Testis (tissue), 3 donors: ENCODE measurements around the gene ELANE. TPM values are rescaled to one million over a fixed set of nuclear protein-coding genes. Genes with fewer than 3 reads are reported as not detected.
"Not testable (repeated sequence)": the region's sequence is repeated elsewhere in the genome, so short reads cannot be mapped to it uniquely, and the experiment has no call there.

Source experiments
- DNase-seq: peaks from one replicate; pipeline ENCODE4 v3.0.0-alpha.2; 2019
- H3K27ac ChIP-seq, 2 donors: fragments of 200-600 bp; sonication (generic); one replicate each; pipeline ENCODE4 v1.5.1; 2019
- H3K27me3 ChIP-seq: fragments of 200-600 bp; sonication (generic); one replicate; pipeline ENCODE4 v1.5.1; 2019
- H3K36me3 ChIP-seq: fragments of 200-600 bp; sonication (generic); one replicate; pipeline ENCODE4 v1.5.1; 2017; ENCODE audit warnings: low read depth; ENCODE audit errors: missing control alignments
- H3K4me1 ChIP-seq: fragments of 200-600 bp; sonication (generic); one replicate; pipeline ENCODE4 v1.5.1; 2019
- H3K4me3 ChIP-seq, 2 donors: fragments of 200-600 bp; sonication (generic); one replicate each; pipeline ENCODE4 v1.5.1; 2017 to 2019
- H3K9me3 ChIP-seq: fragments of 200-600 bp; sonication (generic); one replicate; pipeline ENCODE4 v1.5.1; 2017
- POLR2A ChIP-seq: fragments of 450-650 bp; IDR thresholded peaks from one replicate; pipeline ENCODE4 v1.6.1; 2017; ENCODE audit warnings: antibody characterized with exemption, mild to moderate bottlenecking, moderate library complexity
- WGBS, 2 donors: methylation state at CpG; one replicate each; pipeline ENCODE4 v1.1.5; 2018; 5-methylcytosine and 5-hydroxymethylcytosine counted together
- intact Hi-C: fragments of 100-400 bp; cut with DNase I; formaldehyde crosslinking; loops from one replicate; pipeline ENCODE4 v1.15.1; 2023; ENCODE audit warnings: low total_unique reads
- polyA plus RNA-seq: library from polyadenylated mRNA; stranded (reverse); fragments of 350-450 nt; fragmentation: Illumina TruSeq; extraction: RNeasy Lipid Tissue Mini Kit (QIAGEN cat#74804); gene quantifications from one replicate; pipeline ENCODE4 v1.2.3, GENCODE V29; 2014; ENCODE audit warnings: low read depth, low replicate concordance; ENCODE audit not compliant: insufficient read depth
- total RNA-seq, 2 donors: library from RNA; depleted of rRNA; stranded (reverse); fragments of >200 nt; gene quantifications; one replicate each; pipeline ENCODE4 v1.2.3, GENCODE V29; 2016
- TF ChIP-seq, protein P1 (sequence below), 3 experiments: fragments of 450-650 bp in 2 of 3; fragments of 200-600 bp in 1 of 3; sonication (generic) in 1 of 3; IDR thresholded peaks; one replicate each; pipeline ENCODE4 v1.5.1; 2016 to 2019; ENCODE audit warnings: antibody characterized with exemption in 3 of 3, mild to moderate bottlenecking in 2 of 3, moderate library complexity in 1 of 3

Gene ELANE
- total and polyA plus RNA-seq, 3 donors from 2014 or later = 0.50 to 0.74 TPM; not detected in 1

DNA sequence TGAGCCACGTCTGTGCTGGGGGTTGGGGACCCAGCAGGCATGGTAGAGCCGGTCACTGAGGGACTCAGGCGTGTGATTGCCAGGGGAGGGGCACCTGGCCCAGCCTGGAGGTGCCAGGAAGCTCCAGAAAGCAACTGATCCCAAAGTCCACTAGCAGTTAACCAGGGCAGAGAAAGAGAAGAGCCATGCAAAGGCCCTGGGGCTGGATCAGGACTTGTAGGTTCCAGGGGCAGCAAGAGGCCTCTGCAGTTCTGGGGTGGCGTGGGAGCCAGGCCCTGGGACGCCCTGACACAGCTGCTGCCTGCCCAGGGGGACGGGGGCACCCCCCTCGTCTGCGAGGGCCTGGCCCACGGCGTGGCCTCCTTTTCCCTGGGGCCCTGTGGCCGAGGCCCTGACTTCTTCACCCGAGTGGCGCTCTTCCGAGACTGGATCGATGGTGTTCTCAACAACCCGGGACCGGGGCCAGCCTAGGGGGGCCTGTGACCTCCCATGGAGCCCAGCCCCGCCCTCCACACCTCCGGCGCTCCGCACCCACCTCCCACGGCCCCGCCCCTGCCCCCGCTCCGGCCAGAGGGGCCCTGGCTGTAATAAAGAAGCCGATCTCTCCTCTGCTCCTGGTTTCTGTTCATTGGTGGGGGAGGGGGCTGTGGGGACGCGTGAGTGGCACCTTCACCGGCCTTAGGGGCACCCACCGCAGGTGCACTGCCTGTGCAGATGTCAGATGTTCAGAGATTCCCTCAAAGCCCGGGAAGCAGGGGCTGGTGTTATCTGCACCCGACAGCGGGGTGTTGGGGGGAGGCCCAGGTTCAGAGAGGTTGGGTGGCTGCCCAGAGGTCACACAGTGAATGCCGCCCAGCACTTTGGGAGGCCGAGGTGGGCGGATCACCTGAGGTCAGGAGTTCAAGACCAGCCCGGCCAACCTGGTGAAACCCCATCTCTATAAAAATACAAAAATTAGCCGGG is 20.4 kb upstream of the ELANE start:
- 47 to 64% methylated on average over 16 to 38 of the region's 38 CpGs for WGBS, 2 donors
- TF ChIP-seq, protein P1, sequence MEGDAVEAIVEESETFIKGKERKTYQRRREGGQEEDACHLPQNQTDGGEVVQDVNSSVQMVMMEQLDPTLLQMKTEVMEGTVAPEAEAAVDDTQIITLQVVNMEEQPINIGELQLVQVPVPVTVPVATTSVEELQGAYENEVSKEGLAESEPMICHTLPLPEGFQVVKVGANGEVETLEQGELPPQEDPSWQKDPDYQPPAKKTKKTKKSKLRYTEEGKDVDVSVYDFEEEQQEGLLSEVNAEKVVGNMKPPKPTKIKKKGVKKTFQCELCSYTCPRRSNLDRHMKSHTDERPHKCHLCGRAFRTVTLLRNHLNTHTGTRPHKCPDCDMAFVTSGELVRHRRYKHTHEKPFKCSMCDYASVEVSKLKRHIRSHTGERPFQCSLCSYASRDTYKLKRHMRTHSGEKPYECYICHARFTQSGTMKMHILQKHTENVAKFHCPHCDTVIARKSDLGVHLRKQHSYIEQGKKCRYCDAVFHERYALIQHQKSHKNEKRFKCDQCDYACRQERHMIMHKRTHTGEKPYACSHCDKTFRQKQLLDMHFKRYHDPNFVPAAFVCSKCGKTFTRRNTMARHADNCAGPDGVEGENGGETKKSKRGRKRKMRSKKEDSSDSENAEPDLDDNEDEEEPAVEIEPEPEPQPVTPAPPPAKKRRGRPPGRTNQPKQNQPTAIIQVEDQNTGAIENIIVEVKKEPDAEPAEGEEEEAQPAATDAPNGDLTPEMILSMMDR (IDR thresholded peaks at IDR 0.05) = no peak
- TF ChIP-seq POLR2A = no peak
- no peak for DNase-seq
- Histone ChIP-seq H3K36me3 (no peaks in the 10 kb centered on the region), H3K4me3 (no peak overlapping the region), H3K9me3 (no peaks in the 10 kb centered on the region), H3K4me1 (no peaks in the 10 kb centered on the region), H3K27me3 (no peaks in the 10 kb centered on the region), H3K27ac (no peak overlapping the region)
- intact Hi-C loops = no loop called here

DNA sequence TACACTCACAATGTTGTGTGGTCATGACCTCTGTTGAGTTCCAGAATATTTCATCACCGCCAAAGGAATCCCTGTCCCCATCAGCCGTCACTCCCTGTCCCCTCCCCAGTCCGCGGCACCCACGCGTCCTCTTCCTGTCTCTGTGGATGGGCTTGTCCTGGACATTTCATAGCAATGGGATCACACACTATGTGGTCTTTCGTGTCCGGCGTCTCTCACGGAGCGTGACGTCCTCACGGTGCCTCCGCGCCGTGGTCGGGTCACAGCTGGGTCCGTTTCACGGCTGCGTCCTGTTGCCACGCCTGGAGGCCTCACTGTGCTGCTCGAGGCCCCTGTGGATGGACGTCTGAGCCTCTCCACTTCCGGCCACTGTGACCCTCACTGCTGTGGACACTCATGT is 17.9 kb upstream of the ELANE start:
- no peak overlapping the region for H3K4me3 ChIP-seq
- no peak for TF ChIP-seq POLR2A
- TF ChIP-seq, protein P1 (IDR thresholded peaks at IDR 0.05) = no peak
- no peak overlapping the region for H3K27ac ChIP-seq
- H3K4me1 ChIP-seq = no peaks in the 10 kb centered on the region
- H3K36me3 ChIP-seq = no peaks in the 10 kb centered on the region
- no peak for DNase-seq
- WGBS, 2 donors = 83 to 85% methylated on average over 24 of the region's 24 CpGs
- H3K27me3 ChIP-seq = no peaks in the 10 kb centered on the region
- intact Hi-C loops = no loop called here
- no peaks in the 10 kb centered on the region for H3K9me3 ChIP-seq

DNA sequence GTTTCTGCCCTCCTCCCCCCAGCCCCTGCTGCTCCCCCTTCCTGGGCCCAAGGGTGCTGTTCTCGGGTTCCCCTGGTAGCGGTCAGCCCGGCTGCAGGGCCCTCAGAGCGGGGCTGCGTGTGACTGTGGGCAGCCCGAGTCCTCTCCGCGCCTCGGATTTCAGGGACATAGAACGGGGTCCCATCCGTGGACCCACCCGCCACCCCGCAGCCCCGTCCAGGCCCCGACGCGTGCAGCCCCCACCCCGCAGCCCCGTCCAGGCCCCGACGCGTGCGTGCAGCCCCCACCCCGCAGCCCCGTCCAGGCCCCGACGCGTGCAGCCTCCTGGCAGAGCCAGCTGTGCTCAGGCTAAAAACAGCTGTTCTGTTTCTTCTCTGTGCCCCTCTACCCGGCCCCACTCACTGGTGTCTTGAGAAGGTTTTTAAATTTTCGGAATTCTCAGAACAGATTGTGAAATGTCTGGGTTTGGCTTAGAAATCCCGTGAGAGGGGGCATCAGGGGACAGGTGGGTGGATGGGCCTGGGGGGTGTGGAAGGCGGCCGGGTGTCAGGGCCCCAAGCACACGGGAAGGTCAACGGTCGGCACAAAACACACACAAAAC is 16.8 kb upstream of the ELANE start:
- 33 to 71% methylated on average over 7 to 36 of the region's 36 CpGs for WGBS, 2 donors
- no peak for TF ChIP-seq POLR2A
- TF ChIP-seq, protein P1 (IDR thresholded peaks at IDR 0.05) = no peak
- DNase-seq = no peak
- H3K27me3 ChIP-seq = no peaks in the 10 kb centered on the region
- no peaks in the 10 kb centered on the region for H3K9me3 ChIP-seq
- H3K36me3 ChIP-seq = no peaks in the 10 kb centered on the region
- no peaks in the 10 kb centered on the region for H3K4me1 ChIP-seq
- H3K4me3 ChIP-seq = no peak overlapping the region
- H3K27ac ChIP-seq = no peak overlapping the region
- intact Hi-C loops = no loop called here

DNA sequence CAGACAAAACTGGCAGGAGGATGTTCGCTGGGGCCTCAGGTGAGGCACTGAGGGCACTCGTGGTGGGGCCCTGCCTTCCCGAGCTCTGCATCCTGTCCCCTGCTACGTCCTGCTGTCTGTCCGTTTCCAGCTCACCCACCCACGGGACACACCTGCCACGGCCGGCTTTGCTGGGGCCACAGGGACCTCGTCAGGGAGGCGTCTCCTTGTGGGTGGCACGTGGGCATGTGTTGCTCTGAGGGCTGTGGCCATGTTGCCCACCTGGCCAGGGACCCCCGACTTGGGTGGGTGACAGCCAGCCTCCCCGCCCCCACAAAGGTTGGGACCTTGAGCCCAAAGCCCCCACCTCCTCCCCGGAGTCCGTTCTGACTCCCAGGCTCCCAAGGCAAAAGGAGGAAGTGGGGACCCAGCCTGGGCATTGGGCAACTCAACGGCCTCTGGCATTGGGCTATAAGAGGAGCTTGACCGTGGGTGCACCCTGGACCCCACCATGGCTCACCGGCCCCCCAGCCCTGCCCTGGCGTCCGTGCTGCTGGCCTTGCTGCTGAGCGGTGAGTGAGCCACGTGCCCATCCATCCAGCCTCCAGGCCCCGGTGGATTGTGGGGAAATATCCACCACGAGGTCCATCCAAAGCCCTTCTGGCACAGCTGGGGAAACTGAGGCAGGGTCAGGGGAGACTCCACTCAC is 11.4 kb upstream of the ELANE start, which contains the start of gene PRTN3:
PRTN3 (plus strand) TSS at position 481 of the 688 bp plus-strand sequence; CDS start at position 491, 10 bp downstream.
- Histone ChIP-seq H3K4me1 (peaks cover 9% of the 10 kb centered on the region), H3K27ac (no peak within 1 kb of the TSS), H3K36me3 (no peaks in the 10 kb centered on the region), H3K9me3 (no peaks in the 10 kb centered on the region), H3K27me3 (no peaks in the 10 kb centered on the region), H3K4me3 (no peak within 1 kb of the TSS)
- DNase-seq = no peak
- TF ChIP-seq, protein P1 (IDR thresholded peaks at IDR 0.05) = no peak
- intact Hi-C loops = loop anchor here (10.0 kb wide), 1 partner anchor 66 kb away; no protein-coding TSS in a partner anchor
- WGBS, 2 donors = 76% methylated on average over 22 of the region's 24 CpGs; no CpG with 5 or more reads in 1 of the 2 donors

DNA sequence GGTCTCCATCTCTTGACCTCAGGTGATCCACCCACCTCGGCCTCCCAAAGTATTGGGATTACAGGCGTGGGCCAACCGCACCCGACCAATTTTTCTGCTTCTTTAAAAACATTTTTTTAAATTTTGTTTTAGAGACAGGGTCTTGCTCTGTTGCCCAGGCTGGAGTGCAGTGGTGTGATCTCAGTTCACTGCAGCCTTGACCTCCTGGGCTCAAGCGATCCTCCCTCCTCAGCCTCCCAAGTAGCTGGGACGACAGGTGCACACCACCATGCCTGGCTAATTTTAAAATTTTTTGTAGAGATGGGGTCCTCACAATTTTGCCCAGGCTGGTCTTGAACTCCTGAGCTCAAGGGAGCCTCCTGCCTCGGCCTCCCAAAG is 9.3 kb upstream of the ELANE start:
- not testable (repeated sequence) for DNase-seq, H3K27me3 ChIP-seq, H3K4me3 ChIP-seq, H3K36me3 ChIP-seq, H3K9me3 ChIP-seq, H3K27ac ChIP-seq
- intact Hi-C loops = loop anchor here (10.0 kb wide), 1 partner anchor 68 kb away; no protein-coding TSS in a partner anchor
- H3K4me1 ChIP-seq = peaks cover 13% of the 10 kb centered on the region
- WGBS, 2 donors = 66 to 73% methylated on average over 7 of the region's 7 CpGs
